K562 (cell line): ENCODE data around the gene AIFM3. TPM values are rescaled to one million over a fixed set of nuclear protein-coding genes. Genes with fewer than 3 reads are reported as not detected.
A peak's percentile ranks its signal among the peaks of the same experiment; 100 is the strongest.

Source experiments
- CSDE1 ChIP-seq, 2 experiments: fragments of 450-650 bp; IDR thresholded peaks; 2 replicates each; pipeline ENCODE4 v1.6.1; 2016; ENCODE audit warnings: mild to moderate bottlenecking in 1 of 2
- ELF4 ChIP-seq: fragments of 450-650 bp; formaldehyde crosslinking; IDR thresholded peaks from 2 replicates; pipeline ENCODE4 v1.4.0; 2022; ENCODE audit warnings: missing genetic modification characterization
- GTF2A2 ChIP-seq: IDR thresholded peaks from 2 replicates; pipeline ENCODE4 v1.6.1; 2016; ENCODE audit warnings: mild to moderate bottlenecking, missing genetic modification characterization, missing compliant biosample characterization
- HBP1 ChIP-seq: fragments of 450-650 bp; formaldehyde crosslinking; IDR thresholded peaks from 2 replicates; pipeline ENCODE4 v1.4.0; 2022; ENCODE audit warnings: missing genetic modification characterization
- JUNB ChIP-seq: fragments of 450-650 bp; formaldehyde crosslinking; conservative IDR thresholded peaks from 2 replicates; pipeline ENCODE4 v1.4.0; 2020; ENCODE audit warnings: mild to moderate bottlenecking
- LARP7 ChIP-seq: fragments of 450-650 bp; IDR thresholded peaks from 2 replicates; pipeline ENCODE4 v1.6.1; 2016
- MLLT1 ChIP-seq, 2 experiments: fragments of 450-650 bp; IDR thresholded peaks; 2 replicates each; pipeline ENCODE4 v1.6.1; 2016
- MTA1 ChIP-seq: fragments of 450-650 bp; IDR thresholded peaks from 2 replicates; pipeline ENCODE4 v1.6.1; 2017; ENCODE audit warnings: borderline replicate concordance
- NFE2 ChIP-seq: IDR thresholded peaks from 2 replicates; pipeline ENCODE4 v1.6.1; 2014; ENCODE audit warnings: antibody characterized with exemption, low read depth
- OTX1 ChIP-seq: fragments of 450-650 bp; formaldehyde crosslinking; IDR thresholded peaks from 2 replicates; pipeline ENCODE4 v1.4.0; 2022; ENCODE audit warnings: mild to moderate bottlenecking
- THRB ChIP-seq: fragments of 450-650 bp; formaldehyde crosslinking; conservative IDR thresholded peaks from 2 replicates; pipeline ENCODE4 v1.4.0; 2022; ENCODE audit warnings: mild to moderate bottlenecking, missing genetic modification characterization
- ZBTB33 ChIP-seq: sonication (generic); formaldehyde crosslinking; IDR thresholded peaks from 2 replicates; pipeline ENCODE4 v1.8.1; 2023; ENCODE audit warnings: mild to moderate bottlenecking, missing genetic modification reagents
- ZNF217 ChIP-seq: sonication (generic); formaldehyde crosslinking; IDR thresholded peaks from 2 replicates; pipeline ENCODE4 v1.8.0; 2022; ENCODE audit warnings: mild to moderate bottlenecking, missing genetic modification reagents
- ZNF224 ChIP-seq: sonication (generic); formaldehyde crosslinking; IDR thresholded peaks from 2 replicates; pipeline ENCODE4 v1.8.0; 2022; ENCODE audit warnings: mild to moderate bottlenecking, missing genetic modification reagents
- ZNF232 ChIP-seq: sonication (generic); formaldehyde crosslinking; IDR thresholded peaks from 2 replicates; pipeline ENCODE4 v1.8.0; 2022; ENCODE audit warnings: mild to moderate bottlenecking, missing genetic modification reagents
- ZNF277 ChIP-seq: fragments of 250-450 bp; sonication (Bioruptor Pico); IDR thresholded peaks from 2 replicates; pipeline ENCODE4 v1.8.0; 2022; ENCODE audit warnings: inconsistent platforms, mild to moderate bottlenecking, moderate library complexity, borderline replicate concordance
- ZNF316 ChIP-seq: fragments of 450-650 bp; IDR thresholded peaks from 2 replicates; pipeline ENCODE4 v1.6.1; 2016
- polyA plus RNA-seq, 8 experiments: library from polyadenylated mRNA; depleted of rRNA in 4 of 8; stranded (reverse) in 5 of 8; unstranded in 3 of 8; fragments of >200 nt; fragmentation: Nextera tagmentation in 2 of 8; fragmentation: Illumina TruSeq in 1 of 8; extraction: Ambion mirVana in 2 of 8; extraction: Trizol in 1 of 8; gene quantifications; 2 replicates each; pipeline versions ENCODE4 v1.2.1 to v1.2.3, GENCODE V29; 2011 to 2014; ENCODE audit warnings: inconsistent platforms in 1 of 8, missing spikeins in 1 of 8
- total RNA-seq, 7 experiments: library from RNA; depleted of rRNA in 6 of 7; stranded (reverse); fragments of >200 nt in 6 of 7; fragmentation: Illumina TruSeq in 2 of 7; extraction: Trizol in 2 of 7; gene quantifications; 2 replicates each; pipeline versions ENCODE4 v1.2.1 to v1.2.3, GENCODE V29; 2011 to 2021; ENCODE audit warnings: low replicate concordance in 1 of 7
- TF ChIP-seq, protein P1 (sequence below): fragments of 250-450 bp; sonication (Bioruptor Pico); IDR thresholded peaks from 2 replicates; pipeline ENCODE4 v1.4.0; 2020; ENCODE audit warnings: mild to moderate bottlenecking, moderate library complexity

AIFM3 gene
- total and polyA plus RNA-seq, 9 of the 15 experiments (the other 6 are each of a cell fraction or from before 2014, with no cell fraction given) = 0.03 to 0.20 (median 0.07) TPM; not detected in 1

DNA sequence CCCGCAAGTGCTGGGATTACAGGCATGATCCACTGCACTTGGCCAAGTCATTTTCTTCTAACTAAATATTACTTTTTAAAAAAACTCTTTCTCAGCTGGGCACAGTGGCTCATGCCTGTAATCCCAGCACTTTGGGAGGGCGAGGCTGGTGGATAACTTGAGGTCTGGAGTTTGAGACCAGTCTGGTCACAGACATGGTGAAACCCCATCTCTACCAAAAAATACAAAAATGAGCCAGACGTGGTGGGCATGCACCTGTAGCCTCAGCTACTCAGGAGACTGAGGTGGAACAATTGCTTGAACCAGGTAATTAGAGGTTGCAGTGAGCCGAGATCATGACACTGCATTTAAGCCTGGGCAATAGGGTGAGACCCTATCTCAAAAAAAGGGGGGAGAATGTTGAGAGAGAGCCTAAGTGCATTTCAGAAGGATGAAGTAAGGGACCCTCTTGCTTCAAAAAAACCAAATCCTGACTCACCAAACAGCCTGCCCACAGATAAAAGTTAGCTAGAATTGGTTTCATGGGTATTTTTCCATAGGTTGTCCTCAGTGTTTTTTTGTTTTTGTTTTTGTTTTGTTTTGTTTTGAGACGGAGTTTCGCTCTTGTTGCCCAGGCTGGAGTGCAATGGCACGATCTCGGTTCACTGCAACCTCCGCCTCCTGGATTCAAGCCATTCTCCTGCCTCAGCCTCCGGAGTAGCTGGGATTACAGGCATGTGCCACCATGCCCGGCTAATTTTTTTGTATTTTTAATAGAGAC lies 31.1 kb upstream of the AIFM3 start (continued):
- TF ChIP-seq OTX1 (CRISPR knock-in tag) = peak; percentile 40; the same call in 1 of the 2 replicates
- TF ChIP-seq ZNF224 = peak; percentile 72; the same call in 1 of the 2 replicates
- TF ChIP-seq ELF4 (CRISPR knock-in tag) = 0 out of 2 replicates have a peak, but pooled peaks have one; percentile 36
- 0 out of 2 replicates have a peak, but pooled peaks have one; percentile 12 for TF ChIP-seq GTF2A2 (tag)
- TF ChIP-seq ZNF277 (CRISPR knock-in tag) = 0 out of 2 replicates have a peak, but pooled peaks have one; percentile 18
- TF ChIP-seq, protein P1, sequence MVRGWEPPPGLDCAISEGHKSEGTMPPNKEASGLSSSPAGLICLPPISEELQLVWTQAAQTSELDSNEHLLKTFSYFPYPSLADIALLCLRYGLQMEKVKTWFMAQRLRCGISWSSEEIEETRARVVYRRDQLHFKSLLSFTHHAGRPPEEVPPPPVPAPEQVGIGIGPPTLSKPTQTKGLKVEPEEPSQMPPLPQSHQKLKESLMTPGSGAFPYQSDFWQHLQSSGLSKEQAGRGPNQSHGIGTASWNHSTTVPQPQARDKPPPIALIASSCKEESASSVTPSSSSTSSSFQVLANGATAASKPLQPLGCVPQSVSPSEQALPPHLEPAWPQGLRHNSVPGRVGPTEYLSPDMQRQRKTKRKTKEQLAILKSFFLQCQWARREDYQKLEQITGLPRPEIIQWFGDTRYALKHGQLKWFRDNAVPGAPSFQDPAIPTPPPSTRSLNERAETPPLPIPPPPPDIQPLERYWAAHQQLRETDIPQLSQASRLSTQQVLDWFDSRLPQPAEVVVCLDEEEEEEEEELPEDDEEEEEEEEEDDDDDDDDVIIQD (CRISPR knock-in tag) = peak; percentile 11; the same call in 1 of the 2 replicates
- peak; percentile 22; the same call in 1 of the 2 replicates for TF ChIP-seq ZNF316
- 0 out of 2 replicates have a peak, but pooled peaks have one; percentile 56 for TF ChIP-seq ZNF232 (CRISPR knock-in tag)
- TF ChIP-seq THRB (CRISPR knock-in tag) = peak; percentile 86; the same call in 1 of the 2 replicates
- peak; percentile 12; the same call in 1 of the 2 replicates for TF ChIP-seq HBP1 (CRISPR knock-in tag)
- 0 out of 4 replicates have a peak, but pooled peaks of 1 of the 2 experiments have one; percentile 56 for TF ChIP-seq CSDE1 (IDR thresholded peaks at IDR 0.05)
- 0 out of 2 replicates have a peak, but pooled peaks have one; percentile 74 for TF ChIP-seq ZNF217 (CRISPR knock-in tag)
- TF ChIP-seq LARP7 = 0 out of 2 replicates have a peak, but pooled peaks have one; percentile 48
- TF ChIP-seq MLLT1 (IDR thresholded peaks at IDR 0.05) = 0 out of 4 replicates have a peak, but pooled peaks of 1 of the 2 experiments have one; percentile 54
- peak; percentile 53; the same call in 1 of the 2 replicates for TF ChIP-seq NFE2
- TF ChIP-seq ZBTB33 (CRISPR knock-in tag) = 0 out of 2 replicates have a peak, but pooled peaks have one; percentile 23
- TF ChIP-seq MTA1 = 0 out of 2 replicates have a peak, but pooled peaks have one; percentile 16
- TF ChIP-seq JUNB (CRISPR knock-in tag) = 0 out of 2 replicates have a peak, but pooled peaks have one; percentile 20
- TF ChIP-seq, all 486 proteins: peak for 31; not testable (repeated sequence) for 455
